Liver (tissue), 9 donors: ENCODE measurements around the gene FBXO8. TPM values are rescaled to one million over a fixed set of nuclear protein-coding genes. Genes with fewer than 3 reads are reported as not detected.

Experiments used
- DNase-seq: peaks from one replicate; pipeline ENCODE4 v3.0.0-alpha.2; 2017; ENCODE audit warnings: low spot score
- H3K27ac ChIP-seq, 2 donors: one replicate each; pipeline ENCODE4 v1.7.0; 2013; ENCODE audit warnings: inconsistent platforms in 2 of 2, low read length in 2 of 2, control low read depth in 1 of 2, low read depth in 1 of 2, mild to moderate bottlenecking in 1 of 2
- H3K27me3 ChIP-seq, 4 donors: one replicate each; pipeline versions ENCODE4 v1.6.1 to v1.7.0; 2013; ENCODE audit warnings: low read length in 3 of 4, inconsistent platforms in 1 of 4, mild to moderate bottlenecking in 1 of 4, moderate library complexity in 1 of 4; ENCODE audit not compliant: control insufficient read depth in 4 of 4, insufficient read depth in 4 of 4
- H3K36me3 ChIP-seq, 4 donors: one replicate each; pipeline versions ENCODE4 v1.6.1 to v1.7.0; 2013; ENCODE audit warnings: low read length in 3 of 4, mild to moderate bottlenecking in 3 of 4, low read depth in 1 of 4, moderate library complexity in 1 of 4; ENCODE audit not compliant: control insufficient read depth in 4 of 4, insufficient read depth in 3 of 4
- H3K4me1 ChIP-seq, 4 donors: one replicate each; pipeline versions ENCODE4 v1.6.1 to v1.7.0; 2013; ENCODE audit warnings: low read length in 3 of 4, mild to moderate bottlenecking in 3 of 4, moderate library complexity in 1 of 4; ENCODE audit not compliant: control insufficient read depth in 4 of 4, insufficient read depth in 4 of 4
- H3K4me3 ChIP-seq, 3 donors: one replicate each; pipeline versions ENCODE4 v1.6.1 to v1.7.0; 2013; ENCODE audit warnings: low read length in 3 of 3, control low read depth in 1 of 3, low read depth in 1 of 3, mild to moderate bottlenecking in 1 of 3
- H3K9ac ChIP-seq, 2 donors: one replicate each; pipeline ENCODE4 v1.7.0; 2013; ENCODE audit warnings: low read length in 2 of 2, mild to moderate bottlenecking in 2 of 2, moderate library complexity in 2 of 2, control low read depth in 1 of 2, low read depth in 1 of 2
- H3K9me3 ChIP-seq, 4 donors: one replicate each; pipeline versions ENCODE4 v1.6.1 to v1.7.0; 2013; ENCODE audit warnings: low read length in 3 of 4; ENCODE audit not compliant: control insufficient read depth in 4 of 4
- ATF3 ChIP-seq: IDR thresholded peaks from 2 replicates; pipeline ENCODE4 v1.6.1; 2016; ENCODE audit warnings: antibody characterized with exemption
- FOXA1 ChIP-seq: IDR thresholded peaks from 2 replicates; pipeline ENCODE4 v1.6.1; 2016; ENCODE audit warnings: antibody characterized with exemption
- FOXA2 ChIP-seq: IDR thresholded peaks from 2 replicates; pipeline ENCODE4 v1.6.1; 2016; ENCODE audit warnings: antibody characterized with exemption
- GABPA ChIP-seq, 2 donors: IDR thresholded peaks in 1 of 2; conservative IDR thresholded peaks in 1 of 2; 2 replicates each; pipeline ENCODE4 v1.6.1; 2016; ENCODE audit warnings: antibody characterized with exemption in 2 of 2, mild to moderate bottlenecking in 1 of 2, moderate library complexity in 1 of 2
- HNF4A ChIP-seq, 2 donors: conservative IDR thresholded peaks; 2 replicates each; pipeline ENCODE4 v1.6.1; 2016; ENCODE audit warnings: antibody characterized with exemption in 2 of 2, mild to moderate bottlenecking in 2 of 2
- JUND ChIP-seq, 2 donors: IDR thresholded peaks; 2 replicates each; pipeline ENCODE4 v1.6.1; 2016; ENCODE audit warnings: antibody characterized with exemption in 2 of 2
- NR2F2 ChIP-seq: IDR thresholded peaks from 2 replicates; pipeline ENCODE4 v1.6.1; 2016; ENCODE audit warnings: antibody characterized with exemption
- RAD21 ChIP-seq, 2 donors: IDR thresholded peaks; 2 replicates each; pipeline ENCODE4 v1.6.1; 2016; ENCODE audit warnings: antibody characterized with exemption in 2 of 2, mild to moderate bottlenecking in 2 of 2
- REST ChIP-seq: IDR thresholded peaks from 2 replicates; pipeline ENCODE4 v1.6.1; 2016; ENCODE audit warnings: antibody characterized with exemption, mild to moderate bottlenecking
- RXRA ChIP-seq, 2 donors: IDR thresholded peaks; 2 replicates each; pipeline ENCODE4 v1.6.1; 2017 to 2018; ENCODE audit warnings: antibody characterized with exemption in 2 of 2, mild to moderate bottlenecking in 1 of 2
- SP1 ChIP-seq: IDR thresholded peaks from 2 replicates; pipeline ENCODE4 v1.6.1; 2018; ENCODE audit warnings: antibody characterized with exemption, mild to moderate bottlenecking
- TAF1 ChIP-seq: conservative IDR thresholded peaks from 2 replicates; pipeline ENCODE4 v1.6.1; 2016; ENCODE audit warnings: antibody characterized with exemption, mild to moderate bottlenecking
- WGBS: extraction: QIAGEN DNeasy Blood & Tissue Kit; methylation state at CpG from one replicate; pipeline ENCODE4 v1.1.7; 2013; 5-methylcytosine and 5-hydroxymethylcytosine counted together
- polyA plus RNA-seq, 2 donors: library from polyadenylated mRNA; stranded (reverse) in 1 of 2; unstranded in 1 of 2; fragments of 200-250 nt in 1 of 2; fragments of >200 nt in 1 of 2; fragmentation: Nextera tagmentation in 1 of 2; extraction: Ambion mirVana in 1 of 2; gene quantifications; one replicate each; pipeline versions ENCODE4 v1.2.1 to v1.2.3, GENCODE V29; 2013 to 2015
- total RNA-seq, 2 donors: library from RNA; depleted of rRNA; stranded (reverse); fragments of >200 nt; gene quantifications; one replicate each; pipeline ENCODE4 v1.2.3, GENCODE V29; 2014
- TF ChIP-seq, protein P1 (sequence below): IDR thresholded peaks from 2 replicates; pipeline ENCODE4 v1.6.1; 2016; ENCODE audit warnings: antibody characterized with exemption
- donor health status: healthy.
- donor health status: healthy.
- donor health status: healthy.
- donor health status: healthy.
- donor health status: healthy.

The FBXO8 gene
- total and polyA plus RNA-seq, 4 donors: 15.0 to 56.1 (median 35.1) TPM

DNA sequence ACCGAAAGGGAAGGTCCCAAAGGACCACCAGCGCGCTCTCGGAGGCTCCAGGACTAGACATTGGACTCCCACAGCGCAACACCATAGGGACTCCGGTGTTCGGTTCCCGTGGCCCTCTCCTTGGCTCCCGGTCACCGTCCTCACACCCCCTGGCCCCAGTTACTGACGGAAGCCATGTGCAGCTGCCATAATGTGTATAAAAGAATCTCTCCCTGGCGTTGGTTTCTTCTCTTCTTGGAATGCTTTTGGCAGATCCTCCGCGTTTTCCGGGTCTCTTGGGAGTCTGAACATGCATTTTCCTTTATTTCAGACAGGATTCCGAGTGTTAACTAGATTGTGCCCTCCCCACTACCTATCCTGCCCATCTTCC lies 69.8 kb downstream of the FBXO8 start:
- Histone ChIP-seq H3K9me3 (peaks cover 0 to 6% (median 0%) of the 10 kb centered on the region in 4 donors), H3K9ac (no peak overlapping the region), H3K4me3 (peak overlapping the region in 1 of 3 donors; percentile 18), H3K36me3 (no peaks in the 10 kb centered on the region), H3K27ac (peak overlapping the region; percentile 10 to 14), H3K4me1 (peaks cover 5 to 36% (median 20%) of the 10 kb centered on the region in 4 donors), H3K27me3 (peaks cover 0 to 49% (median 25%) of the 10 kb centered on the region in 4 donors)
- TF ChIP-seq HNF4A (conservative IDR thresholded peaks at IDR 0.05) (no peak), RAD21 (IDR thresholded peaks at IDR 0.05) (no peak), JUND (IDR thresholded peaks at IDR 0.05) (no peak), RXRA (IDR thresholded peaks at IDR 0.05) (no peak), ATF3 (no peak), SP1 (no peak), FOXA1 (no peak), GABPA (IDR thresholded peaks at IDR 0.05 in 1 of 2, conservative IDR thresholded peaks at IDR 0.05 in 1 of 2) (no peak), REST (no peak), FOXA2 (no peak)
- TF ChIP-seq, protein P1, sequence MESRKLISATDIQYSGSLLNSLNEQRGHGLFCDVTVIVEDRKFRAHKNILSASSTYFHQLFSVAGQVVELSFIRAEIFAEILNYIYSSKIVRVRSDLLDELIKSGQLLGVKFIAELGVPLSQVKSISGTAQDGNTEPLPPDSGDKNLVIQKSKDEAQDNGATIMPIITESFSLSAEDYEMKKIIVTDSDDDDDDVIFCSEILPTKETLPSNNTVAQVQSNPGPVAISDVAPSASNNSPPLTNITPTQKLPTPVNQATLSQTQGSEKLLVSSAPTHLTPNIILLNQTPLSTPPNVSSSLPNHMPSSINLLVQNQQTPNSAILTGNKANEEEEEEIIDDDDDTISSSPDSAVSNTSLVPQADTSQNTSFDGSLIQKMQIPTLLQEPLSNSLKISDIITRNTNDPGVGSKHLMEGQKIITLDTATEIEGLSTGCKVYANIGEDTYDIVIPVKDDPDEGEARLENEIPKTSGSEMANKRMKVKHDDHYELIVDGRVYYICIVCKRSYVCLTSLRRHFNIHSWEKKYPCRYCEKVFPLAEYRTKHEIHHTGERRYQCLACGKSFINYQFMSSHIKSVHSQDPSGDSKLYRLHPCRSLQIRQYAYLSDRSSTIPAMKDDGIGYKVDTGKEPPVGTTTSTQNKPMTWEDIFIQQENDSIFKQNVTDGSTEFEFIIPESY: no peak
- WGBS: 7% methylated on average over 16 of the region's 16 CpGs
- DNase-seq: no peak

GRCh38 chr4:174212061-174212460 lies 71.4 kb downstream of the FBXO8 start:
- Histone ChIP-seq H3K9ac (no peak overlapping the region), H3K27ac (peak overlapping the region in 1 of 2 donors; percentile 13), H3K27me3 (peaks cover 0 to 46% (median 18%) of the 10 kb centered on the region in 4 donors), H3K9me3 (peaks cover 0 to 6% (median 0%) of the 10 kb centered on the region in 4 donors), H3K4me3 (no peak overlapping the region), H3K36me3 (no peaks in the 10 kb centered on the region), H3K4me1 (peaks cover 0 to 21% (median 8%) of the 10 kb centered on the region in 4 donors)
- no peak for DNase-seq
- TF ChIP-seq TAF1 (no peak), FOXA2 (no peak), FOXA1 (no peak), NR2F2 (no peak), HNF4A (conservative IDR thresholded peaks at IDR 0.05) (no peak), JUND (IDR thresholded peaks at IDR 0.05) (no peak)
- 9% methylated on average over 5 of the region's 5 CpGs for WGBS
